ENCODE measurements around the gene PTDSS2.

GRCh38 chr11:476416-476815, 26.3 kb downstream of the PTDSS2 start:
- TF ChIP-seq EP300 (IDR thresholded peaks at IDR 0.05) (no peak), POLR2AphosphoS5 (IDR thresholded peaks at IDR 0.05) (no peak)
- TF ChIP-seq, protein P1, sequence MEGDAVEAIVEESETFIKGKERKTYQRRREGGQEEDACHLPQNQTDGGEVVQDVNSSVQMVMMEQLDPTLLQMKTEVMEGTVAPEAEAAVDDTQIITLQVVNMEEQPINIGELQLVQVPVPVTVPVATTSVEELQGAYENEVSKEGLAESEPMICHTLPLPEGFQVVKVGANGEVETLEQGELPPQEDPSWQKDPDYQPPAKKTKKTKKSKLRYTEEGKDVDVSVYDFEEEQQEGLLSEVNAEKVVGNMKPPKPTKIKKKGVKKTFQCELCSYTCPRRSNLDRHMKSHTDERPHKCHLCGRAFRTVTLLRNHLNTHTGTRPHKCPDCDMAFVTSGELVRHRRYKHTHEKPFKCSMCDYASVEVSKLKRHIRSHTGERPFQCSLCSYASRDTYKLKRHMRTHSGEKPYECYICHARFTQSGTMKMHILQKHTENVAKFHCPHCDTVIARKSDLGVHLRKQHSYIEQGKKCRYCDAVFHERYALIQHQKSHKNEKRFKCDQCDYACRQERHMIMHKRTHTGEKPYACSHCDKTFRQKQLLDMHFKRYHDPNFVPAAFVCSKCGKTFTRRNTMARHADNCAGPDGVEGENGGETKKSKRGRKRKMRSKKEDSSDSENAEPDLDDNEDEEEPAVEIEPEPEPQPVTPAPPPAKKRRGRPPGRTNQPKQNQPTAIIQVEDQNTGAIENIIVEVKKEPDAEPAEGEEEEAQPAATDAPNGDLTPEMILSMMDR (IDR thresholded peaks at IDR 0.05) = no peak

Measured in stomach (tissue), 4 donors.